ENCODE results near the gene BCKDHB.

The BCKDHB gene

DNA sequence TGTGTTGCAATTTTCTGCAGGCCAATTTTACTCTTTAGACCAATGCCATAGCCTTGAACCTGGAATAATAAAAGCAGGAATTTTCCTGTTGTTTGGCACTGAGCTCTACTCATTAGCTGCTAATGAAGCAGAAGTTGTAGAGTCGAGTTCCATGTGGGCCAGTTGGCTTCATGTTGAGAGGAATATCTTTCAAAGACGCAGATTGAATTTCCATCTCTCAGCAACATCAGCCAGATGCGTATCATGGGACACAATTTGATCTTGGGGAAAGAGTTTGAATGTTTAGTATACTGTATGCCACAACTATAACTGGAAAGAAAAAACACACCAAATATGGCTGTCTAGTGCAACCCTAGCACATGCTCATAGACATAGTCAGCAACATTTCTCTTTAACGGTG is 259.6 kb downstream of the BCKDHB start:
- peaks cover 7% of the 10 kb centered on the region for H3K36me3 Mint-ChIP-seq
- ATAC-seq: no peak
- H3K4me3 Mint-ChIP-seq: no peak overlapping the region
- H3K27ac Mint-ChIP-seq: no peak overlapping the region
- H3K4me1 Mint-ChIP-seq: no peaks in the 10 kb centered on the region
- H3K27me3 Mint-ChIP-seq: no peaks in the 10 kb centered on the region
- H3K9me3 Mint-ChIP-seq: peaks cover 3% of the 10 kb centered on the region

DNA sequence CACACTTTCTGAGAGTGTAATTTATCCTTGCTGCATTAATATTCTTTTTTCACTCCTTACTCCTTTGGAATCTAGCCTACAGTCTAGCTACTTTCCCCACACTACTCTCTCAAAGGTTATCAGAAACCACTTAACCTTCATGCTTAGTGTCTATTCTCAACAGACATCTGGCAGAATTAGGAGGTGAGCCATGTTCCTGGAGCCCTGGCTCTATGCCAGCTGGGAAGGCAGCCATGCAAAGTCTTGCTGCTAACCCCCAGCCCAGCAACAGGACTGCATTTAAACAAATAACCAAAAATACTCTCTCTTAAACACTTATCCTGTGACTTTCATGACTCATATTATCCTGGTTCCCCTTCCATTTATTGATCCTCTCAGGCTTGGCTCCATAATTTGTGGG is 260.2 kb downstream of the BCKDHB start:
- Mint-ChIP-seq H3K27ac (no peak overlapping the region), H3K27me3 (no peaks in the 10 kb centered on the region), H3K4me1 (no peaks in the 10 kb centered on the region), H3K9me3 (peaks cover 3% of the 10 kb centered on the region), H3K4me3 (no peak overlapping the region), H3K36me3 (peaks cover 8% of the 10 kb centered on the region)
- ATAC-seq: no peak

DNA sequence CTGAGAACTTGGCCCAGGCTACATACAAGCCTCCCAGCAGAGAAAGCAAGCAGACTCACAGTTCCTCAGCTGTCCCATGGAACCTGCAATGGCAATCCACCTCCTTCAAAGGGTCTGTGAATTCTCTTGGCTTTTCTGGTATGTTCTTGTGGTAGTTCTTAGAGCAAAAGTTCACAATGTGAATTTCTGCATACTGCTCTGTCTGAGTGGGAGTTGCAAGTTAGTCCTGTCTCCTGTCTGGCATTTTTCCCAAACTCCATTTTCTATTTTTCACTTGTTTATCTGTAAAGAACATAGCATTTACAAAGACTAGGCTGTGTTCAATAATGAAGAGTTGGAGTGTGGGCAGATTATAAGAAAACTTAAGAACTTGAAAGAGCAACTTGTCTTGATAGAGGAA is 269.9 kb downstream of the BCKDHB start:
- Mint-ChIP-seq H3K36me3 (peaks cover 17% of the 10 kb centered on the region), H3K9me3 (peaks cover 3% of the 10 kb centered on the region), H3K4me1 (no peaks in the 10 kb centered on the region), H3K27ac (no peak overlapping the region), H3K4me3 (no peak overlapping the region), H3K27me3 (no peaks in the 10 kb centered on the region)
- no peak for ATAC-seq

DNA sequence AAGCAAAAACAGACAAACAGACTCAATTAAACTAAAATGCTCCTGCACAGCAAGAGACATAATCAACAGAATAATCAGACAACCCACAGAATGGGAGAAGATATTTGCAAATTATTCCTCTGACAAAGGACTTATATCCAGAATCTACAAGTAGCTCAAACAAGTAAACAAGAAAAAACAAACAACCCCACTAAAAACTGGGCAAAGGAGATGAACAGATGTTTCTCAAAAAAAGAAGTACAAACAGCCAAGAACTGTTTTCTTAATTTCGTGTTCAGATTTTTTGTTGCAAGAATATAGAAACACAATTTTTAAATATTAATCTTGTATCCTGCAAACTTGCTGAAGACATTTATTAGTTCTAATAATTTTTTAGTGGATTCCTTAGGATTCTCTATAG is 274.1 kb downstream of the BCKDHB start:
- no peak for ATAC-seq
- H3K4me1 Mint-ChIP-seq: no peaks in the 10 kb centered on the region
- H3K9me3 Mint-ChIP-seq: no peaks in the 10 kb centered on the region
- H3K4me3 Mint-ChIP-seq: no peak overlapping the region
- no peaks in the 10 kb centered on the region for H3K36me3 Mint-ChIP-seq
- H3K27ac Mint-ChIP-seq: no peak overlapping the region
- H3K27me3 Mint-ChIP-seq: no peaks in the 10 kb centered on the region

DNA sequence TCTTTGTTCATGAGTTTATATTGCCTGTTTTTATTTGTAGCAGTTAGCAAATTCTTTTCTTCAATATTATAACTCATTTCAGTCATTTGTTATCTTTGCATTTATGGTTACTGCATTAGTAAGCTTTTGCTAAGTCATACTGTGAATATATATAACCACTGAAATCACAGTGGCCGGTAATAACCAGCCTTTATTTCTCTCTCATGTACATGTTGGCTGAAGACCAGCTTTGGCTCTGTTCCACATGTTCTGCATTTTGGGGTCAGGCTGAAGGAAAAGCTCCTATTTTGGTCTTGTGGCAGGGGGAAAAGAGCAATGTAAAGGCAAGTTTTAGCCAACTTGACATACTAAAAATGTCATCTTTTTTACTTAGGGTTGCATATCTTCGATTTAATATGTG is 276.3 kb downstream of the BCKDHB start:
- no peak for ATAC-seq
- no peaks in the 10 kb centered on the region for H3K4me1 Mint-ChIP-seq
- H3K4me3 Mint-ChIP-seq: no peak overlapping the region
- H3K27ac Mint-ChIP-seq: no peak overlapping the region
- H3K27me3 Mint-ChIP-seq: no peaks in the 10 kb centered on the region
- H3K9me3 Mint-ChIP-seq: no peaks in the 10 kb centered on the region
- no peaks in the 10 kb centered on the region for H3K36me3 Mint-ChIP-seq

DNA sequence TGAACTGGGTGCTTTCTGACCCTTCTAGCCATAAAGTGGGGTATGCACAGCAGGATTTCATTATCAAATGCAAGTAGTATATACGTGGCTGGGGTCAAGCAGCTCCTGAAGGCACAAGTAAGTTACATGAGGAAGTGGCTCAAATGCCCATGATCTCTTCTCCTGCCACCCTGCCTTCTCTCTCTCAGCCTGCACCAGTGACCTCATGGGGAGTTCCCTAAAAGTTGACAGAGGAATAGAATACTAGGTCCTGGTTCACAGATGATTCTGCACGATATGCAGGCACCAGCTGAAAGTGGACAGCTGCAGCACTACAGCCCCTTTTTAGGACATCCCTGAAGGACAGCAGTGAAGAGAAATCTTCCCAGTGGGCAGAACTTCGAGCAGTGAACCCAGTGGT is 282.0 kb downstream of the BCKDHB start:
- Mint-ChIP-seq H3K27me3 (no peaks in the 10 kb centered on the region), H3K36me3 (no peaks in the 10 kb centered on the region), H3K4me1 (peaks cover 6% of the 10 kb centered on the region), H3K9me3 (peaks cover 5% of the 10 kb centered on the region), H3K27ac (no peak overlapping the region), H3K4me3 (no peak overlapping the region)
- no peak for ATAC-seq

Measured in stimulated activated memory B cell treated with anti-CD40 and anti-IgM and Interleukin-4, amounts not matched to agents 10 μg/mL and 1 μg/mL and 100 μg/mL, for 72 hours (primary cell).